OCI-LY7 (cell line): Measurements from ENCODE around the gene PPM1A. TPM values are rescaled to one million over a fixed set of nuclear protein-coding genes. Genes with fewer than 3 reads are reported as not detected.

ENCODE experiments used
- BruUV-seq: library from RNA; stranded (reverse); fragments of 400-500 nt; replicated peaks from 2 replicates; lab custom pipeline; 2021; lab: Mats Ljungman, UMichigan
- CTCF ChIA-PET: fragments of 300-600 bp; sonication (Branson Sonifier 250); formaldehyde crosslinking; loops from one replicate; lab custom pipeline; 2022; ENCODE audit warnings: antibody characterized with exemption; ENCODE audit not compliant: unreplicated experiment; lab: Charles Lee
- POLR2A ChIA-PET: fragments of 300-600 bp; sonication (Branson Sonifier 250); formaldehyde crosslinking; loops from one replicate; lab custom pipeline; 2022; ENCODE audit warnings: antibody characterized with exemption; lab: Charles Lee
- DNase-seq: peaks from one replicate; pipeline ENCODE4 v3.0.0-alpha.2; 2015; ENCODE audit warnings: low spot score
- H2AFZ ChIP-seq: fragments of 200-600 bp; sonication (generic), shearing (Covaris generic); 2 replicates; pipeline ENCODE4 v1.6.1; 2014; ENCODE audit warnings: mild to moderate bottlenecking, antibody characterized with exemption, low read length, moderate library complexity
- H3K27ac ChIP-seq: fragments of 200-600 bp; sonication (generic); 2 replicates; pipeline ENCODE4 v1.5.1; 2014; ENCODE audit warnings: mixed run types, low read depth, mild to moderate bottlenecking, moderate library complexity, low read length, inconsistent platforms; ENCODE audit not compliant: poor library complexity, severe bottlenecking
- H3K36me3 ChIP-seq: fragments of 200-600 bp; sonication (generic); 2 replicates; pipeline ENCODE4 v1.6.1; 2014; ENCODE audit warnings: mild to moderate bottlenecking, antibody characterized with exemption, low read length, moderate library complexity, mixed read lengths; ENCODE audit not compliant: insufficient read depth
- H3K4me1 ChIP-seq: fragments of 200-600 bp; sonication (generic); 2 replicates; pipeline ENCODE4 v1.5.1; 2014; ENCODE audit warnings: mild to moderate bottlenecking, low read length; ENCODE audit not compliant: insufficient read depth, poor library complexity, severe bottlenecking
- H3K4me2 ChIP-seq: fragments of 200-600 bp; sonication (generic); 2 replicates; pipeline ENCODE4 v1.6.1; 2014; ENCODE audit warnings: mild to moderate bottlenecking, low read length
- H3K4me3 ChIP-seq: fragments of 200-600 bp; sonication (generic); 2 replicates; pipeline ENCODE4 v1.5.1; 2014; ENCODE audit warnings: mild to moderate bottlenecking, low read depth, low read length; ENCODE audit not compliant: poor library complexity, severe bottlenecking
- H3K79me2 ChIP-seq: fragments of 200-600 bp; sonication (generic); 2 replicates; pipeline ENCODE4 v1.6.1; 2016; ENCODE audit warnings: low read depth, mild to moderate bottlenecking, low read length, moderate library complexity, mixed read lengths; ENCODE audit not compliant: insufficient read depth
- H3K9me2 ChIP-seq: fragments of 200-600 bp; sonication (generic); 2 replicates; pipeline ENCODE4 v1.6.1; 2016; ENCODE audit warnings: mild to moderate bottlenecking, low read length, mixed read lengths; ENCODE audit not compliant: insufficient read depth
- H3K9me3 ChIP-seq: fragments of 200-600 bp; sonication (generic); 2 replicates; pipeline ENCODE4 v1.6.1; 2014; ENCODE audit warnings: mild to moderate bottlenecking, mixed run types, low read length, mixed read lengths
- H4K20me1 ChIP-seq: fragments of 200-600 bp; sonication (generic); 2 replicates; pipeline ENCODE4 v1.6.1; 2014; ENCODE audit warnings: mild to moderate bottlenecking, antibody characterized with exemption, low read length, moderate library complexity, mixed read lengths; ENCODE audit not compliant: insufficient read depth
- EZH2phosphoT487 ChIP-seq: fragments of 200-600 bp; sonication (generic); IDR thresholded peaks from 2 replicates; pipeline ENCODE4 v1.6.1; 2018; ENCODE audit warnings: low read depth, borderline replicate concordance, mild to moderate bottlenecking, mixed run types, antibody characterized with exemption, low read length, moderate library complexity, mixed read lengths
- intact Hi-C: fragments of 100-400 bp; cut with micrococcal nuclease; formaldehyde crosslinking; loops from one replicate; pipeline ENCODE4 v1.10.0; 2022; ENCODE audit not compliant: unreplicated experiment
- total RNA-seq, 2 experiments: library from RNA; depleted of rRNA in 1 of 2; stranded (reverse); fragments of >200 nt in 1 of 2; shearing (Covaris generic) in 1 of 2; gene quantifications; 2 replicates each; pipeline ENCODE4 v1.2.3, GENCODE V29; 2014 to 2022
- TF ChIP-seq, protein P1 (sequence below): fragments of 200-600 bp; sonication (generic); conservative IDR thresholded peaks from 2 replicates; pipeline ENCODE4 v1.5.1; 2014; ENCODE audit warnings: mild to moderate bottlenecking, antibody characterized with exemption, low read length, moderate library complexity, mixed read lengths

PPM1A gene
- total RNA-seq, 2 experiments from 2014 or later, result 25.4 to 75.1 TPM

DNA sequence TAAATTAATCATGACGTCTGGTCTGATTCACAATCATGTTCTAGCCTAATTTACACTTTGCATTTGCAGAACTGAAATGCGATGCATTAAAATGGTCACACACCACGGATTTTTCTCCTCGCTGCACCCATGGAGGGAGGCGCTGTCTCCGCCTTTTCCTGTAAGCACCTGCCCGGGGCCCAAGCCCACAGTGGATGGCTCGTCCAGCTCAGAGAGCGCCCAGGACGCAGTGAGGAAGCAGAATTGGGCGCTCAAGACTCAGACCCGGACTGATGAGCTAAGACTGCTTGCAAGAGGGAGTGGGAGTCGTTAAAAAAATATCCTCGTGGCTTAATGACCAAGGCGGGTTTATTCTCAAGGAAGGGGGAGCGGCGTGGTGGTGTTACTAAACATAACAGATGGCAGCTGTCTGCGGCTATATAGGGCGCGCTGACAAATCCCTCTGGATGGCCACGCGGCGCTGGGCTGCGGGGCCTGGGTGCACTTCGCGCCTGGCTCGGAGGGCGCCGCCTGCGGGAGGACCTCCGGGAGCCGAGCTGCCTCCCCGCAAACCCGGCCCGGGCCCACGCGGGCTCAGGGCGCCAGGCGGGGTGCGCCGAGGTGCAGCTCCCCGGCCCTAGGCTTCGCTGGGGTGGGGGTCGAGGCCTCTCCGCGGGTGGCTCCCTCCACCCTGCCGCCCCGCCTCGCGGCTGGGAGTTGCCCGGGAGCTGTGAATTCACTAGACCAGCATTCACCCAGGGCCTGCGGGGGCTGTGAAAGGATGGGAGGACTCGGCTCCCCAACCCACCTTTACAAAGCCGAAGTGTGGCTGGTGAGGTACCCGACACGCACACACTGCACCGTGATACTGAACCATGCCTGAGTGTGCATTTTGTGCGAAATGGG is 78.7 kb downstream of the PPM1A start:
- intact Hi-C loops, result loop anchor here (1.0 to 5.0 kb wide), 5 partner anchors 78 to 1200 kb away; partner anchors contain the start of genes DAAM1, PCNX4 and PPM1A
- ChIA-PET POLR2A (interaction anchor here (0.7 to 8.1 kb wide), 24 partner anchors 9 to 362 kb away, joined by 3 to 128 read pairs (median 6); partner anchors contain the start of genes PCNX4 and PPM1A), CTCF (interaction anchor here (0.6 to 1.1 kb wide), 7 partner anchors 22 to 234 kb away, joined by 3 to 4 read pairs (median 3); no protein-coding TSS in a partner anchor)
- no TSS peak for BruUV-seq
- Histone ChIP-seq H3K9me2 (no peaks in the 10 kb centered on the region), H4K20me1 (no peaks in the 10 kb centered on the region), H3K4me2 (peak overlapping the region; percentile 92), H3K4me3 (peak overlapping the region; percentile 75), H3K36me3 (no peaks in the 10 kb centered on the region), H3K4me1 (peaks cover 63% of the 10 kb centered on the region), H3K27ac (peak overlapping the region; percentile 97), H3K9me3 (no peaks in the 10 kb centered on the region), H3K79me2 (peaks cover 20% of the 10 kb centered on the region; the same call in 1 of the 2 replicates), H2AFZ (peak overlapping the region; percentile 92)
- TF ChIP-seq, protein P1, sequence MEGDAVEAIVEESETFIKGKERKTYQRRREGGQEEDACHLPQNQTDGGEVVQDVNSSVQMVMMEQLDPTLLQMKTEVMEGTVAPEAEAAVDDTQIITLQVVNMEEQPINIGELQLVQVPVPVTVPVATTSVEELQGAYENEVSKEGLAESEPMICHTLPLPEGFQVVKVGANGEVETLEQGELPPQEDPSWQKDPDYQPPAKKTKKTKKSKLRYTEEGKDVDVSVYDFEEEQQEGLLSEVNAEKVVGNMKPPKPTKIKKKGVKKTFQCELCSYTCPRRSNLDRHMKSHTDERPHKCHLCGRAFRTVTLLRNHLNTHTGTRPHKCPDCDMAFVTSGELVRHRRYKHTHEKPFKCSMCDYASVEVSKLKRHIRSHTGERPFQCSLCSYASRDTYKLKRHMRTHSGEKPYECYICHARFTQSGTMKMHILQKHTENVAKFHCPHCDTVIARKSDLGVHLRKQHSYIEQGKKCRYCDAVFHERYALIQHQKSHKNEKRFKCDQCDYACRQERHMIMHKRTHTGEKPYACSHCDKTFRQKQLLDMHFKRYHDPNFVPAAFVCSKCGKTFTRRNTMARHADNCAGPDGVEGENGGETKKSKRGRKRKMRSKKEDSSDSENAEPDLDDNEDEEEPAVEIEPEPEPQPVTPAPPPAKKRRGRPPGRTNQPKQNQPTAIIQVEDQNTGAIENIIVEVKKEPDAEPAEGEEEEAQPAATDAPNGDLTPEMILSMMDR, result peak; percentile 42
- no peak for TF ChIP-seq EZH2phosphoT487
- peak; percentile 96 for DNase-seq

DNA sequence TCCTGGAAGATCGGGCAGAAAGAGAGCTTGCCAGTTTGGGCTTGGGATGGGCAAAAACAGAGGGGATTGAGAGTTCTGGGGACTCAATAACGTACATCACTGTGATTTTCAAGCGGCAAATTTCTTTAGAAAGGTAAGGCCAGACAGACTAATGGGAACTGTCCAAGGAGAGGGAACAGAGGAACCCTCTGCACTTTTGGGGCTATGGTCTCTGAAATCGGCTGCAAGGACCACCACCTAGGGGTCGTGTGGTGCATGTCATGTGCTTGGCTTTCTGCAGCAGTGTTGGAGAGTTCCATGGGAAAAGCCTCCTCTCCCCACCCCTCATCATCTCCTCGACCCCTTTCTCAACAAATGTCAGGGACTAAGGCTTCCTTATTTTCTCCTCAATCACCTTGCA is 79.6 kb downstream of the PPM1A start:
- Histone ChIP-seq H4K20me1 (no peaks in the 10 kb centered on the region), H2AFZ (peak overlapping the region; percentile 92; the same call in 1 of the 2 replicates), H3K27ac (peak overlapping the region; percentile 97), H3K9me2 (no peaks in the 10 kb centered on the region), H3K4me2 (peak overlapping the region; percentile 92), H3K9me3 (no peaks in the 10 kb centered on the region), H3K36me3 (no peaks in the 10 kb centered on the region), H3K4me1 (peaks cover 71% of the 10 kb centered on the region), H3K79me2 (peaks cover 20% of the 10 kb centered on the region; the same call in 1 of the 2 replicates), H3K4me3 (peak overlapping the region; percentile 75)
- POLR2A ChIA-PET, result interaction anchor here (0.7 to 8.1 kb wide), 15 partner anchors 10 to 363 kb away, joined by 3 to 128 read pairs (median 7); partner anchors contain the start of gene PPM1A
- TSS peak; percentile 71 for BruUV-seq
- CTCF ChIA-PET, result interaction anchor here (0.6 to 1.6 kb wide), 2 partner anchors 21 to 130 kb away, joined by 3 read pairs; no protein-coding TSS in a partner anchor
- intact Hi-C loops, result loop anchor here (5.0 kb wide), 3 partner anchors 236 to 1201 kb away; partner anchors contain the start of genes DAAM1 and PCNX4
- no peak for TF ChIP-seq EZH2phosphoT487
- TF ChIP-seq, protein P1, result peak; percentile 71
- DNase-seq, result peak; percentile 63
